Islet of Langerhans (tissue), 1 donor: ENCODE data around the gene MRPL53.

ENCODE experiments used
- FAIRE-seq: peaks from one replicate; lab custom pipeline; 2011; peaks lifted over from hg19 to GRCh38; lab: Jason Lieb, UNC

MRPL53 gene

GRCh38 chr2:74425523-74425922 is 47.0 kb downstream of the MRPL53 start:
- no peak for FAIRE-seq

GRCh38 chr2:74424995-74425406 is 47.5 kb downstream of the MRPL53 start:
- no peak for FAIRE-seq

GRCh38 chr2:74424139-74424992 is 48.1 kb downstream of the MRPL53 start:
- FAIRE-seq: no peak

- no peak for FAIRE-seq
These were observed 49.0 kb downstream of the MRPL53 start for GRCh38 chr2:74423231-74424095.
